ENCODE measurements around the gene RASSF5.

DNA sequence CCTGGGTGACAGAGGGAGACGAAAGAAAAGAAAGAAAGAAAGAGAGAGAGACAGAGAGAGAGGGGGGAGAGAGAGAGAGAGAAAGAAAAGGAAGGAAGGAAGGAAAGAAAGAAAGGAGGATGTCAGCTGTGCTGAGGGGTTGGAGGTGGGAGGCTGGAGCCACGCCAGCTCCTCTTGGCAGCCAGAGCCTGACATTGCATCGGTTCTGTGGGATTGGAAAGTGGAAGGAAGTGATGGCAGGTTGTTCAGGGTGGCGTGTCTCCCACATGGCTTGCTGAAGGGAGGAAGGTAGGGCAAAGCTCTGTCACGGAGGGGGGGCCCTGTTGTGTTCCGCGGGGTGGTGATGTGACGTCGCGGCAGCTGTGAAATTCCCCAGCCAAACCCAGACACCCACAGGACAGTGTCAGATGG is 74.2 kb downstream of the RASSF5 start:
- TF ChIP-seq EZH2 (IDR thresholded peaks at IDR 0.05; ENCODE audit: borderline replicate concordance, low read depth, low read length, severe bottlenecking) (no peak), CTCF (IDR thresholded peaks at IDR 0.05; ENCODE audit: borderline replicate concordance, extremely low read depth, low read length, poor library complexity, severe bottlenecking) (no peak)

All from DND-41 (cell line).